Transverse colon (tissue), 4 donors: ENCODE results near the gene SEC22B. TPM values are rescaled to one million over a fixed set of nuclear protein-coding genes. Genes with fewer than 3 reads are reported as not detected.
"Not testable (repeated sequence)": the region's sequence is repeated elsewhere in the genome, so short reads cannot be mapped to it uniquely, and the experiment has no call there.

Experiments
- DNase-seq: peaks from one replicate; pipeline ENCODE4 v3.0.0-alpha.2; 2019
- H3K27ac ChIP-seq, 4 donors: fragments of 200-600 bp; sonication (generic); 2 replicates each; pipeline ENCODE4 v1.5.1; 2016 to 2018; ENCODE audit warnings: inconsistent platforms in 4 of 4
- H3K27me3 ChIP-seq: fragments of 200-600 bp; sonication (generic); 2 replicates; pipeline ENCODE4 v1.5.1; 2017; ENCODE audit warnings: inconsistent platforms
- H3K36me3 ChIP-seq, 4 donors: fragments of 200-600 bp; sonication (generic); 2 replicates each; pipeline ENCODE4 v1.5.1; 2017 to 2019; ENCODE audit warnings: inconsistent platforms in 4 of 4
- H3K4me1 ChIP-seq, 4 donors: fragments of 200-600 bp; sonication (generic); 2 replicates each; pipeline ENCODE4 v1.5.1; 2017 to 2020; ENCODE audit warnings: inconsistent platforms in 4 of 4
- H3K4me3 ChIP-seq, 4 donors: fragments of 200-600 bp; sonication (generic); 1 replicate in 1 of 4; 2 replicates in 3 of 4; pipeline versions ENCODE4 v1.5.1 to v1.6.1; 2017 to 2019; ENCODE audit warnings: inconsistent platforms in 4 of 4
- H3K9me3 ChIP-seq, 2 donors: fragments of 200-600 bp; sonication (generic); 2 replicates each; pipeline ENCODE4 v1.5.1; 2017 to 2019; ENCODE audit warnings: inconsistent platforms in 2 of 2
- WGBS, 2 donors: methylation state at CpG; one replicate each; pipeline ENCODE4 v1.1.5; 2018; ENCODE audit warnings: low coverage in 1 of 2; 5-methylcytosine and 5-hydroxymethylcytosine counted together
- in situ Hi-C, 4 donors: fragments of 200-750 bp; cut with MboI; loops; one replicate each; pipeline versions ENCODE4 v1.15.0 to v1.15.1; 2017; ENCODE audit warnings: low sequenced_read_pairs in 3 of 4, low pct_ligation_motif_present in 1 of 4, low pct_unique_long_range_greater_than_20kb in 1 of 4
- intact Hi-C: fragments of 100-400 bp; cut with DNase I; formaldehyde crosslinking; loops from one replicate; pipeline ENCODE4 v1.15.1; 2023; ENCODE audit warnings: low total_unique reads
- total RNA-seq, 4 donors: library from RNA; depleted of rRNA; stranded (reverse); fragments of >200 nt; gene quantifications; one replicate each; pipeline ENCODE4 v1.1.0, GENCODE V29; 2016

Gene SEC22B
- total RNA-seq, 4 donors from 2014 or later, result 9.8 to 27.8 (median 20.6) TPM

- DNase-seq, H3K4me3 ChIP-seq, intact Hi-C loops, in situ Hi-C loops, H3K27me3 ChIP-seq, H3K27ac ChIP-seq, H3K36me3 ChIP-seq, H3K9me3 ChIP-seq, H3K4me1 ChIP-seq: not testable (repeated sequence)
- 33% methylated on average over 1 of the region's 5 CpGs for WGBS, 2 donors
Observed at GRCh38 chr1:120122262-120122893, 53.9 kb downstream of the SEC22B start.

- in situ Hi-C loops, intact Hi-C loops: not testable (repeated sequence)
- 75 to 81% methylated on average over 1 of the region's 1 CpG for WGBS, 2 donors
Observed at GRCh38 chr1:120121830-120122229, 54.5 kb downstream of the SEC22B start.

GRCh38 chr1:120120525-120120924 is 55.8 kb downstream of the SEC22B start:
- in situ Hi-C loops, H3K36me3 ChIP-seq, H3K9me3 ChIP-seq, H3K4me1 ChIP-seq, H3K4me3 ChIP-seq, H3K27ac ChIP-seq, DNase-seq, H3K27me3 ChIP-seq, intact Hi-C loops: not testable (repeated sequence)
- 33% methylated on average over 1 of the region's 4 CpGs; no CpG with 5 or more reads in 1 of the 2 donors for WGBS, 2 donors

More at GRCh38 chr1:120121830-120122229, 54.5 kb downstream of the SEC22B start:
- not testable (repeated sequence) for H3K4me1 ChIP-seq, H3K27me3 ChIP-seq, H3K9me3 ChIP-seq, DNase-seq, H3K27ac ChIP-seq, H3K36me3 ChIP-seq, H3K4me3 ChIP-seq

- peak; percentile 45 for DNase-seq
- in situ Hi-C loops, intact Hi-C loops, H3K9me3 ChIP-seq, H3K36me3 ChIP-seq, H3K4me1 ChIP-seq, H3K4me3 ChIP-seq, H3K27ac ChIP-seq, H3K27me3 ChIP-seq: not testable (repeated sequence)
- 13 to 28% methylated on average over 2 of the region's 4 CpGs for WGBS, 2 donors
Observed at GRCh38 chr1:120117371-120118177, 58.7 kb downstream of the SEC22B start.

- H3K4me1 ChIP-seq, in situ Hi-C loops, H3K4me3 ChIP-seq, H3K27ac ChIP-seq, H3K36me3 ChIP-seq, intact Hi-C loops, H3K27me3 ChIP-seq, DNase-seq, H3K9me3 ChIP-seq: not testable (repeated sequence)
- WGBS, 2 donors, result 94 to 98% methylated on average over 2 of the region's 2 CpGs
Observed at GRCh38 chr1:120116094-120116493, 60.2 kb downstream of the SEC22B start.

GRCh38 chr1:120113134-120113533 is 63.2 kb downstream of the SEC22B start:
- H3K27ac ChIP-seq, H3K4me3 ChIP-seq, H3K9me3 ChIP-seq, H3K36me3 ChIP-seq, in situ Hi-C loops, H3K4me1 ChIP-seq, H3K27me3 ChIP-seq, DNase-seq, intact Hi-C loops: not testable (repeated sequence)
- 73% methylated on average over 2 of the region's 3 CpGs; no CpG with 5 or more reads in 1 of the 2 donors for WGBS, 2 donors

GRCh38 chr1:120112212-120112611 is 64.1 kb downstream of the SEC22B start:
- intact Hi-C loops, H3K27me3 ChIP-seq, DNase-seq, H3K4me3 ChIP-seq, H3K36me3 ChIP-seq, H3K9me3 ChIP-seq, H3K4me1 ChIP-seq, in situ Hi-C loops, H3K27ac ChIP-seq: not testable (repeated sequence)
- 80 to 90% methylated on average over 3 to 5 of the region's 5 CpGs for WGBS, 2 donors

- H3K4me3 ChIP-seq, DNase-seq, H3K27ac ChIP-seq, intact Hi-C loops, H3K36me3 ChIP-seq, H3K4me1 ChIP-seq, H3K27me3 ChIP-seq, H3K9me3 ChIP-seq, in situ Hi-C loops: not testable (repeated sequence)
- WGBS, 2 donors, result no CpG with 5 or more reads among the region's 3 CpGs
Observed at GRCh38 chr1:120111771-120112170, 64.5 kb downstream of the SEC22B start.

GRCh38 chr1:120111008-120111407 is 65.3 kb downstream of the SEC22B start:
- H3K27me3 ChIP-seq, H3K4me3 ChIP-seq, in situ Hi-C loops, H3K27ac ChIP-seq, intact Hi-C loops, H3K36me3 ChIP-seq, H3K9me3 ChIP-seq, H3K4me1 ChIP-seq, DNase-seq: not testable (repeated sequence)
- WGBS, 2 donors, result no CpG with 5 or more reads among the region's 2 CpGs

- H3K27me3 ChIP-seq, in situ Hi-C loops, H3K36me3 ChIP-seq, H3K27ac ChIP-seq, H3K4me1 ChIP-seq, H3K4me3 ChIP-seq, DNase-seq, intact Hi-C loops, H3K9me3 ChIP-seq: not testable (repeated sequence)
- 77% methylated on average over 7 of the region's 9 CpGs; no CpG with 5 or more reads in 1 of the 2 donors for WGBS, 2 donors
Observed at GRCh38 chr1:120109656-120110055, 66.7 kb downstream of the SEC22B start.

- H3K36me3 ChIP-seq, H3K4me3 ChIP-seq, in situ Hi-C loops, H3K4me1 ChIP-seq, H3K27ac ChIP-seq, intact Hi-C loops, DNase-seq, H3K9me3 ChIP-seq, H3K27me3 ChIP-seq: not testable (repeated sequence)
- 83% methylated on average over 9 of the region's 10 CpGs; no CpG with 5 or more reads in 1 of the 2 donors for WGBS, 2 donors
Observed at GRCh38 chr1:120109180-120109579, 67.1 kb downstream of the SEC22B start.
